Fibroblast of lung (primary cell): ENCODE results near the gene DIAPH1.

Source experiments
- EZH2 ChIP-seq: IDR thresholded peaks from 2 replicates; pipeline ENCODE4 v1.5.1; 2012; ENCODE audit warnings: low read length, control low read depth, mild to moderate bottlenecking; ENCODE audit errors: missing control alignments
- TF ChIP-seq, protein P1 (sequence below), 2 donors: IDR thresholded peaks in 1 of 2; conservative IDR thresholded peaks in 1 of 2; 1 replicate in 1 of 2; 2 replicates in 1 of 2; pipeline ENCODE4 v1.5.1; 2011 to 2012; ENCODE audit warnings: low read length in 2 of 2, control low read depth in 1 of 2, inconsistent platforms in 1 of 2, low read depth in 1 of 2, mild to moderate bottlenecking in 1 of 2

DNA sequence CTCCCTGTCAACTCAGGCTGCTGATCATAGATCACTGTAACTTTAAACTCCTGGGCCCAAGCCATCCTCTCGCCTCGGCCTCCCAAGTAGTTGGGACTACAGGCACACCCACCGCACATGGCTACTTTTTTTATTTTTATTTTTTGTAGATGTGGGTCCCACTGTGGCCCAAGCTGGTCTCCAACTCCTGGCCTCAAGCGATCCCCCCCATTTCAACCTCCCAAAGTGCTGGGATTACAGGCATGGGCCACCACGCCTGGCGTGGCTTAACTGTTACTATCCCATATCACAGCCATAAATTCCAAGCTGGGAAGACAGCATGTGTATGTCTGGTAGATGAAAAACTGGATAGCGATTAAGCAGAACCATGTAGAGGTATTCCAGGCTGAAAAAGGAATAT, 16.8 kb upstream of the DIAPH1 start:
- TF ChIP-seq, protein P1, sequence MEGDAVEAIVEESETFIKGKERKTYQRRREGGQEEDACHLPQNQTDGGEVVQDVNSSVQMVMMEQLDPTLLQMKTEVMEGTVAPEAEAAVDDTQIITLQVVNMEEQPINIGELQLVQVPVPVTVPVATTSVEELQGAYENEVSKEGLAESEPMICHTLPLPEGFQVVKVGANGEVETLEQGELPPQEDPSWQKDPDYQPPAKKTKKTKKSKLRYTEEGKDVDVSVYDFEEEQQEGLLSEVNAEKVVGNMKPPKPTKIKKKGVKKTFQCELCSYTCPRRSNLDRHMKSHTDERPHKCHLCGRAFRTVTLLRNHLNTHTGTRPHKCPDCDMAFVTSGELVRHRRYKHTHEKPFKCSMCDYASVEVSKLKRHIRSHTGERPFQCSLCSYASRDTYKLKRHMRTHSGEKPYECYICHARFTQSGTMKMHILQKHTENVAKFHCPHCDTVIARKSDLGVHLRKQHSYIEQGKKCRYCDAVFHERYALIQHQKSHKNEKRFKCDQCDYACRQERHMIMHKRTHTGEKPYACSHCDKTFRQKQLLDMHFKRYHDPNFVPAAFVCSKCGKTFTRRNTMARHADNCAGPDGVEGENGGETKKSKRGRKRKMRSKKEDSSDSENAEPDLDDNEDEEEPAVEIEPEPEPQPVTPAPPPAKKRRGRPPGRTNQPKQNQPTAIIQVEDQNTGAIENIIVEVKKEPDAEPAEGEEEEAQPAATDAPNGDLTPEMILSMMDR (conservative IDR thresholded peaks at IDR 0.05 in 1 of 2, IDR thresholded peaks at IDR 0.05 in 1 of 2; ENCODE audit: low read depth in 1 of 2, low read length in 2 of 2), result no peak
- no peak for TF ChIP-seq EZH2
